Osteocyte (in vitro differentiated cells): ENCODE measurements around the gene DNM1. TPM values are rescaled to one million over a fixed set of nuclear protein-coding genes. Genes with fewer than 3 reads are reported as not detected.

ENCODE experiments used
- DNase-seq: peaks from one replicate; pipeline ENCODE4 v3.0.0; 2021; ENCODE audit warnings: mixed read lengths; ENCODE audit not compliant: unreplicated experiment; ENCODE audit errors: extremely low spot score
- H3K27ac Mint-ChIP-seq: one replicate; pipeline ENCODE4 v1.8.0; 2021; ENCODE audit warnings: mild to moderate bottlenecking, mixed read lengths; ENCODE audit not compliant: unreplicated experiment
- H3K27me3 Mint-ChIP-seq: one replicate; pipeline ENCODE4 v1.8.0; 2021; ENCODE audit warnings: mixed read lengths; ENCODE audit not compliant: unreplicated experiment
- H3K36me3 Mint-ChIP-seq: one replicate; pipeline ENCODE4 v1.8.0; 2021; ENCODE audit warnings: mixed read lengths; ENCODE audit not compliant: unreplicated experiment
- H3K4me1 Mint-ChIP-seq: one replicate; pipeline ENCODE4 v1.8.0; 2021; ENCODE audit warnings: mixed read lengths; ENCODE audit not compliant: unreplicated experiment
- H3K4me3 Mint-ChIP-seq: one replicate; pipeline ENCODE4 v1.8.0; 2021; ENCODE audit warnings: mild to moderate bottlenecking, moderate library complexity, mixed read lengths; ENCODE audit not compliant: unreplicated experiment
- H3K9me3 Mint-ChIP-seq: one replicate; pipeline ENCODE4 v1.8.0; 2021; ENCODE audit warnings: mixed read lengths; ENCODE audit not compliant: unreplicated experiment
- CTCF ChIP-seq: fragments of 200-600 bp; sonication (generic); IDR thresholded peaks from 2 replicates; pipeline ENCODE4 v1.5.0; 2021; ENCODE audit warnings: antibody characterized with exemption, mild to moderate bottlenecking, moderate library complexity
- total RNA-seq: library from RNA; stranded (reverse); gene quantifications from 2 replicates; pipeline ENCODE4 v1.2.1, GENCODE V29; 2021

DNM1 gene
- total RNA-seq, 1 donor from 2014 or later = 45.4 TPM

DNA sequence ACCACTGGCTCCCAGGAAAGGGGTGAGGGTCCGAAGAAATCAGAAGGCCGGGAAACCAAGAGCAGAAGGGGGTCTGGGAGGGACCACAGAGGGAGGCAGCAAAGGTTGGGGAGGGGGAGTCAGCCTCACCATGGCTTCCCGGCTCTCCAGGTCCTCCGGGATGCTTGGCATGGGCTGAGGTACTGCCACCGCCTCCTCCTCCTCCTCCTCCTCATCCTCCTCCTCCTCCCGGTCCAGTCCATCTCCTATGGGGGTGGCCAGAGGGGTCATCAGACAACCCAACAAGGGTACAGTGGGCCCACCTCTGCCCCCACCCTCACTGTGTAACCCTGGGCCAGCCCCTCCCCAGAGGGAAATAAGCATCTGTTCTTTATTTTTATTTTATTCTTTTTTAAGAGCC lies 55.1 kb downstream of the DNM1 start:
- no peak overlapping the region for H3K27ac Mint-ChIP-seq
- peaks cover 42% of the 10 kb centered on the region for H3K36me3 Mint-ChIP-seq
- H3K9me3 Mint-ChIP-seq = no peaks in the 10 kb centered on the region
- no peak for TF ChIP-seq CTCF
- H3K4me1 Mint-ChIP-seq = no peaks in the 10 kb centered on the region
- DNase-seq = no peak
- no peaks in the 10 kb centered on the region for H3K27me3 Mint-ChIP-seq
- no peak overlapping the region for H3K4me3 Mint-ChIP-seq

GRCh38 chr9:128259156-128259555 lies 56.0 kb downstream of the DNM1 start:
- Mint-ChIP-seq H3K4me3 (no peak overlapping the region), H3K9me3 (no peaks in the 10 kb centered on the region), H3K36me3 (peaks cover 42% of the 10 kb centered on the region), H3K4me1 (no peaks in the 10 kb centered on the region), H3K27ac (no peak overlapping the region), H3K27me3 (no peaks in the 10 kb centered on the region)
- no peak for TF ChIP-seq CTCF
- DNase-seq = no peak

DNA sequence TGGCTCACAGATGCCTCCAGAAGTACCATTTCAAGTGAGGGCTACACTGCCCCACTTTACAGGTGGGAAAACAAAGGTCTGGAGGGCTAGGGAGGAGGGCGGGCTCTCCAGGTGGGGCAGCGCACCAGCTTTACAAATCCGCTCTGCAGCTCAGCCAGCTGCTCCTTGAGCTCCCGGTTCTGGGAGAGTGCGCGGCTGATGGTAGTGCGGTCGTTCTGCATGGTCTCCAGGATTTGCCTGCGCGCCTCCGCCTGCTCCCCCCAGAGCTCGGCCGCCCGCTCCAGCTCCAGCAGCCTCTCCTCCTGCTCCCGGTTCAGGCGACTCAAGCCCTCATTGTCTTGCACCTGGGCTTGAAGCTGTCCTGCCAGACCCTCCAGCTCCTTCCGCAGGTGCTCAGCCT lies 57.2 kb downstream of the DNM1 start:
- Mint-ChIP-seq H3K27me3 (no peaks in the 10 kb centered on the region), H3K4me3 (no peak overlapping the region), H3K27ac (no peak overlapping the region), H3K9me3 (no peaks in the 10 kb centered on the region), H3K36me3 (peaks cover 51% of the 10 kb centered on the region), H3K4me1 (no peaks in the 10 kb centered on the region)
- no peak for TF ChIP-seq CTCF
- DNase-seq = no peak

DNA sequence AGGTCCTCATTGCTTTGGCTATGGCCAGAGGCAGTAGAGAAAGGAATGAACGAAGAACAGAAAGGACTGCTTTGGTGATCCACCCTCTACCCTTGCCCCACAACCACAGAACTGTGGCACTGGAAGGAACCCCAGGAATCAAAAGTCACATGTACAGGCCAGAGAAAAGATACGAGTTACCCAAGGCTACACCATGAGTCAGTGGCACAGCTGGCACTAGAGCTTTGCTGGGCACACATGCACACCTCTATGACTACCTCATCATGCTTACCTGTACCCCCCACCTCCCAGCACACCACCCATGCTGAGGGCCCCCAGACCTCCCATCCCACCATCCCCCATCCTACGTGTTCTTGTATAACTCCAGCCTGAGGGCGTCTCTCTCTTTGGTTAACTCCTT lies 59.5 kb downstream of the DNM1 start:
- TF ChIP-seq CTCF = no peak

DNA sequence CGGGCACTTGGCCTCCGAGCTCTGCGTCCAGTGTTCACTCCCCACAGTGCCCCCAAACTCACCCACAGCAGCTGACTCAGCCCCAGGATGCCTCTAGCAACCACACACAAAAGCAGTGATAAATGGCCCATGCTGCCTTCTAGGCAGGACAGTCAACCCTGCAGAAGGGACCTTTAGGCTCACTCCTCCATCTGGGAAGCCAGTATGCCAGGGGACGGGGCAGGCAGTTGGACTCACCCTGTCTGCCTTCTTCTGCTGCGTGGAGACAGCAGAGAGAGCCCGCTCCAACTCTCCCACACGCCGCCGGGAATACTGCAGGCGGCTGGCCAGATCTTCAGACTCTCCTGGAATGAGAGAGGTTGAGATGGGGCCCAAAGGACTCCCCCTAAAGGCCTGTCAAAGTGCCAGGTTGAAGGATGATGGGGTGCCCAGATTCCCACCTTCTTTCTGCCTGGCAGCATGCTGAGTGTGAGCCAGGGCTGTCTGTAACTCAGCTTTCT lies 62.2 kb downstream of the DNM1 start:
- Mint-ChIP-seq H3K4me1 (peaks cover 2% of the 10 kb centered on the region), H3K27ac (no peak overlapping the region), H3K4me3 (no peak overlapping the region), H3K36me3 (peaks cover 55% of the 10 kb centered on the region), H3K27me3 (no peaks in the 10 kb centered on the region), H3K9me3 (no peaks in the 10 kb centered on the region)
- DNase-seq = no peak
- no peak for TF ChIP-seq CTCF

More for the DNA sequence above, 59.5 kb downstream of the DNM1 start:
- Mint-ChIP-seq H3K9me3 (no peaks in the 10 kb centered on the region), H3K27ac (no peak overlapping the region), H3K4me3 (no peak overlapping the region), H3K4me1 (no peaks in the 10 kb centered on the region), H3K27me3 (no peaks in the 10 kb centered on the region), H3K36me3 (peaks cover 61% of the 10 kb centered on the region)
- no peak for DNase-seq
